Erythroblast (primary cell): ENCODE measurements around the gene GATA1.

Experiments
- GATA1 ChIP-seq: IDR thresholded peaks from 2 replicates; pipeline ENCODE4 v1.6.1; 2011; ENCODE audit warnings: low read depth, mild to moderate bottlenecking, control low read depth, low read length, moderate library complexity
- POLR2A ChIP-seq: IDR thresholded peaks from 2 replicates; pipeline ENCODE4 v1.6.1; 2011; ENCODE audit warnings: mild to moderate bottlenecking, low read length

- TF ChIP-seq POLR2A (no peak), GATA1 (no peak)
Measured at GRCh38 chrX:48818866-48819265, 32.5 kb downstream of the GATA1 start.
